Inflammatory macrophage (primary cell): ENCODE data around the gene GUCA1A.
"Not testable (repeated sequence)": the region's sequence is repeated elsewhere in the genome, so short reads cannot be mapped to it uniquely, and the experiment has no call there.

Experiments
- DNase-seq, 2 donors: peaks; one replicate each; pipeline ENCODE4 v3.0.0-alpha.2; 2020 to 2022

The GUCA1A gene

GRCh38 chr6:42147138-42147562 lies 26.0 kb upstream of the GUCA1A start:
- DNase-seq: no peak

GRCh38 chr6:42148058-42148457 lies 25.1 kb upstream of the GUCA1A start:
- DNase-seq: no peak

GRCh38 chr6:42150254-42150653 lies 22.9 kb upstream of the GUCA1A start:
- no peak for DNase-seq

- DNase-seq: no peak
Observed at GRCh38 chr6:42152024-42152423, 21.1 kb upstream of the GUCA1A start.

- DNase-seq: not testable (repeated sequence)
Observed at GRCh38 chr6:42152528-42153213, 20.5 kb upstream of the GUCA1A start.

GRCh38 chr6:42153921-42154320 lies 19.2 kb upstream of the GUCA1A start:
- no peak for DNase-seq

- no peak for DNase-seq
Observed at GRCh38 chr6:42154461-42155209, 18.5 kb upstream of the GUCA1A start.

GRCh38 chr6:42155293-42155692 lies 17.9 kb upstream of the GUCA1A start:
- no peak for DNase-seq

GRCh38 chr6:42156638-42157037 lies 16.5 kb upstream of the GUCA1A start:
- no peak for DNase-seq

GRCh38 chr6:42158011-42158410 lies 15.2 kb upstream of the GUCA1A start:
- DNase-seq: no peak

GRCh38 chr6:42158631-42159030 lies 14.5 kb upstream of the GUCA1A start:
- no peak for DNase-seq

GRCh38 chr6:42159431-42160024 lies 13.6 kb upstream of the GUCA1A start:
- no peak for DNase-seq

- no peak for DNase-seq
Observed at GRCh38 chr6:42162384-42162783, 10.8 kb upstream of the GUCA1A start.

- no peak for DNase-seq
Observed at GRCh38 chr6:42162812-42163211, 10.4 kb upstream of the GUCA1A start.

- DNase-seq: peak; percentile 42 to 45
Observed at GRCh38 chr6:42163981-42164380, 9.2 kb upstream of the GUCA1A start.

GRCh38 chr6:42165016-42165415 lies 8.1 kb upstream of the GUCA1A start:
- DNase-seq: no peak

GRCh38 chr6:42166444-42167141 lies 6.6 kb upstream of the GUCA1A start:
- peak; percentile 66 to 72 for DNase-seq

GRCh38 chr6:42168650-42169049 lies 4.5 kb upstream of the GUCA1A start:
- DNase-seq: no peak

GRCh38 chr6:42169780-42170179 lies 3.4 kb upstream of the GUCA1A start:
- not testable (repeated sequence) for DNase-seq

GRCh38 chr6:42171813-42172581 lies 1.2 kb upstream of the GUCA1A start:
- no peak for DNase-seq

- DNase-seq: no peak
Observed at GRCh38 chr6:42175860-42176259, 2.7 kb downstream of the GUCA1A start.

- no peak for DNase-seq
Observed at GRCh38 chr6:42176981-42177380, 3.8 kb downstream of the GUCA1A start.
